NCI-H2081 treated with DMSO at 0.1 percent for 48 hours (cell line): ENCODE results near the gene CREB3L4.
"Not testable (repeated sequence)": the region's sequence is repeated elsewhere in the genome, so short reads cannot be mapped to it uniquely, and the experiment has no call there.

Experiments
- DNase-seq: peaks from one replicate; lab custom pipeline; 2025; lab: John Stamatoyannopoulos, UW

CREB3L4 gene

GRCh38 chr1:153984123-153984894 is 16.6 kb downstream of the CREB3L4 start:
- DNase-seq: no peak

GRCh38 chr1:153985341-153985912 is 17.7 kb downstream of the CREB3L4 start:
- DNase-seq: no peak

DNA sequence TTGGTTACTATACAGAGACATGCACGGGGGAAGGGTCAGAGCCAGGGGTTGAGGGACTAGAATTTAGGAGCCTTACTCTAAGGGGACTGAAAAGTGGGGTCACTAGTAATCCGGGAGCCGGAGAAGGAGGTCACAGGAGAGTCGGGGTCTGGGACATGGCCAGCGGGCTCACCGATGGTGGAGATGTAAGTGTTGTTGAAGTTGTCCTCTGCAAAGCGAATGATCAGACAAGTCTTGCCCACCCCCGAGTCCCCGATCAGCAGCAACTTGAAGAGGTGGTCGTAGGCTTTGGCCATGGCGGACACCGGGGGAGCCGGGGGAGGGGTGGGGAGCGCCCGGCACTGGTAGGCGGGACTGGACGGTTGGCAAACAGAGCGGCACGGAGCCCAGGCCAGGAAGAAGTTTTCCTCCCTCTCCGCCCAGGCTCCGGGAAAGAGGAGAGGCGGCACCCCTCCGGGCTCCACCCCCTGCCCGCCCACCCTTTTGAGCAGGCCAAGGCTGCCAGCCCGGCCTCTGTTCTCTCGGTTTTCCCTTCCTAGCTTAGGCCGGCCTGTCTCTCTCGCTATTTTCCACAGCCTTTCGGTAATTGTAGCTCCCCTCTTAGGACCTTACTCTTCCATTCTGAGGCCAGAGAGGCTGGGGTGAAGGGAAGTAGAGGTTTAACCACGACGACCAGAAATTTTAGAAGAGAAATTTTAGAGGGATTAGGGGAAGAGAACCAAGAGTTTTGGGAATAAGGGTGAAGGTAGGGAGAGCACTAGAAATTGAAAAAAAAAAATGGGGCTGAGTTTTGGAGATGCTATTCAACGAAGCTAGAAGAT is 18.4 kb downstream of the CREB3L4 start, which contains the start of gene RAB13:
Gene RAB13, minus strand, starts transcription at position 399 of the 821 bp plus-strand sequence. Its CDS starts 103 bp downstream, at position 296.
- DNase-seq: no peak

GRCh38 chr1:153987621-153988020 is 19.9 kb downstream of the CREB3L4 start:
- no peak for DNase-seq

- DNase-seq: peak; percentile 99
Observed at GRCh38 chr1:153990468-153991150, 22.9 kb downstream of the CREB3L4 start, which contains the start of gene RPS27. Gene RPS27, plus strand, starts transcription at chr1:153990762. Its CDS starts 35 bp downstream, at chr1:153990797.

GRCh38 chr1:153991151-153991630 is 23.5 kb downstream of the CREB3L4 start:
- no peak for DNase-seq

DNA sequence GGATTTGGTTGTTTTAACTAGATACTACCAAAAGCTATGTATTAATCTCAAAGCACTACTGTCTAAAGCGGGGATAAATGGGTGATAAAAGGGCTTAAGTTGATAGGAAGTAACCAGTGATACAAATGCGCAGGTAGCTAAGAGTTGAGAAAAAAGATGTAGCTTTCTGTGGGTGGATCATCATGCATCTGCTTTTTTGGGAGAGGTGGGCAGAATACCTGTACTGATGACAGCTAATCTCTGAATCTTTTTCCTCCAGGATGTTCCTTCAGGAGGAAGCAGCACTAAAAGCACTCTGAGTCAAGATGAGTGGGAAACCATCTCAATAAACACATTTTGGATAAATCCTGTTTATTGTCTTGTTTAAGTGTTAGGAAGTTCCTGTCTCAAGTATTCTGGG is 24.1 kb downstream of the CREB3L4 start:
- no peak for DNase-seq

DNA sequence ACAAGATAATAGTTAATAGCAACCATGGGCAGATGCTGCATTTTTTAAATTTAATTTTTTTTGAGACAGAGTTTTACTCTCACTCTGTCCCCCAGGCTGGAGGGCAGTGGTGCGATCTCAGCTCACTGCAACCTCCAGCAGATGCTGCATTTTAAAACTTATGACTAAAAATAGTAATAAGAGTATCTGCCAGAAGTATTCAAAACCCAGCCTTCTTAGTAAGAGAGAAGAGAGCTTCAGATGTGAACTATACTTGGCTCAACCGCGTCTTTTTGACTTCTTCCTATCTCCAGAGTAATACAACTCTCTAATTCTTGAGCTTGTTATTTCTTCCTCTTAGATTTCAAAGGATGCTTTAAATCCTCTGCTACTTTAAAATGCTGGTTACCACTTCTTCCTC is 27.5 kb downstream of the CREB3L4 start:
- DNase-seq: no peak

- no peak for DNase-seq
Observed at GRCh38 chr1:153995640-153996039, 27.9 kb downstream of the CREB3L4 start.

GRCh38 chr1:153996882-153997281 is 29.2 kb downstream of the CREB3L4 start:
- DNase-seq: not testable (repeated sequence)

DNA sequence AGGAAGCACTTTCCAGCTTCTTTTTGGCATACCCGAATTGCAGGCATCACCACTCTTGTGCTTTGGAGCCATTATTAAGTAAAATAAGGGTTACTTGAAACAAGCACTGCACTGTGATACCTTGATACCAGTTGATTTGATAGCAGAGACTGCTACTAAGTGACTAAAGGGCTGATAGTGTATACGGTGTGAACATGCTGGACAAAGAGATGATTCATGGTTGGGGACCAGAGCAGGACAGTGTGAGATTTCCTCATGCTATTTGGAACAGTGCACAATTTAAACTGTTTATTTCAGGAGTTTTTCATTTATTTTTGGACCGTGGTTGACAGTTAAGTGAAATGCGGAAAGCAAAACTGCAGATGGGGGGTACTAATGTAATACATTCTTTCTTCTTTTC is 32.7 kb downstream of the CREB3L4 start:
- no peak for DNase-seq

DNA sequence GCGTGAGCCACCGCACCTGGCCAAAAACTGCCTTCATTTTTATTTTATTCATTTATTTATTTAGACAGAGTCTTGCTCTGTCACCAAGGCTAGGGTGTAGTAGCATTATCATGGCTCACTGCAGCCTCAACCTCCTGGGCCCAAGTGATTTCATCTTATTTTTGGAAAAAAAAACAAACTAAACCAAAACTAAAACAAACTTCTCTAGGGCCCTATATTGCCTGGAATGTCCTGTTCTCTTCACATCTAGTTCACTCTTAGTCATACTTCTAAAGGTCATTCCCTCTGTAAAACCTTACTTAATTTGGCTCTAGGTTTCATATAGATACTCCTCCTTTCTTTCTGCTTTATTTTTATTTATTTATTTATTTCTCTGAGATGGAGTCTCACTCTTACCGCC is 38.4 kb downstream of the CREB3L4 start:
- no peak for DNase-seq

GRCh38 chr1:154012129-154012528 is 44.4 kb downstream of the CREB3L4 start:
- no peak for DNase-seq

GRCh38 chr1:154012543-154012942 is 44.8 kb downstream of the CREB3L4 start:
- not testable (repeated sequence) for DNase-seq

- DNase-seq: no peak
Observed at GRCh38 chr1:154014154-154014907, 46.6 kb downstream of the CREB3L4 start.

- DNase-seq: no peak
Observed at GRCh38 chr1:154019269-154019668, 51.6 kb downstream of the CREB3L4 start.

DNA sequence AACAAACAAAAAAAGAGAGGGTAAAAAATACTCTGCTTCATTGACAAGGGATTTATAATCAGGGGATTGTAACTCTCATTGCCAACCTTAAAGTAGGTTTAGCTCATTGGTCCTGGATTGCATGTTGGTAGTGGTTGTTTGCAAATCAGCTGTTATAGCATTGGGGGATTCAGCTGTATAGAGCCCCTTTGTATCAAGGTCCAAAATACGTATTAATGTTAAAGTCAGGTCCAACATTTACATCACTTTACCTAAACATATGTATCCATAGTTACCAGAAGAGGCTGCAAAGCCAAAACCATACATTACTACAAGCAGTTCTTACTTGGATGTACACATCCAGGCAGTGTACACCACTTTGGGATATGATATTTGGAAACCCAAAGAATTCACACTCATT is 52.2 kb downstream of the CREB3L4 start:
- DNase-seq: no peak
